ENCODE measurements around the gene CACNA2D3. TPM values are rescaled to one million over a fixed set of nuclear protein-coding genes. Genes with fewer than 3 reads are reported as not detected.

The CACNA2D3 gene
- total and polyA plus RNA-seq, 12 donors: 0.51 to 43.5 (median 19.3) TPM

DNA sequence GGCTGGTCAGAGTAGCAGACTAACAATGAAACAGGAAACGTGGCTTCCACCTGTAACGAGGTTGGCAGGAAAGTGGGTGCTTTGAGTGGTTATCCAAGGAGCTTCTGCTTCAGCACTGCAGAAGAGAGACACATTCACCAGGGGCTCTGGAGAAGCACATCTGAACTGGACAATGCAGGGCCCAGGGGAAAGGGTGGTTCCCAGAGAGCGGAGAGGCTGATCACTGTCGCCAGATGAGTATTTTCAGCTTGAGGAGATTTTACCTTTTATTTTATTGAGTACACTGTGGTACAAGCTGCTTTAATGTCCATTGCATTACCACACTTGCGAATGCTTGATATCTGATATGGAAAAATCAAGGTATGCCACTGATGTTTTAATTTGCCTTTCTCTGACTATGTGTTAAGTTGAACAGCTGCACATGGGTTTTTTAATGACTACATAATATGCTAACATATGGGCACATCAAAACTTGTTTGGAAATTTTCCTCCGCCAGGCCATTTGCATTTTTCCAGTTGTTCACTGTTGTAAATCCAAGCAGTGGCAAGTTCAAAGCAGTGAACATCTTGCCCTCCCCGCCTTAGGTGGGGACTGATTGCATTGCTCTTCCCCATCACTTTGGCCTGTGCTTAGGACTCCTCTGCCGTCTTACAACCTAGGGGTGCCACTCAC lies 753.4 kb downstream of the CACNA2D3 start:
- WGBS, 2 donors: 78 to 85% methylated on average over 8 of the region's 8 CpGs
- TF ChIP-seq, protein P1, sequence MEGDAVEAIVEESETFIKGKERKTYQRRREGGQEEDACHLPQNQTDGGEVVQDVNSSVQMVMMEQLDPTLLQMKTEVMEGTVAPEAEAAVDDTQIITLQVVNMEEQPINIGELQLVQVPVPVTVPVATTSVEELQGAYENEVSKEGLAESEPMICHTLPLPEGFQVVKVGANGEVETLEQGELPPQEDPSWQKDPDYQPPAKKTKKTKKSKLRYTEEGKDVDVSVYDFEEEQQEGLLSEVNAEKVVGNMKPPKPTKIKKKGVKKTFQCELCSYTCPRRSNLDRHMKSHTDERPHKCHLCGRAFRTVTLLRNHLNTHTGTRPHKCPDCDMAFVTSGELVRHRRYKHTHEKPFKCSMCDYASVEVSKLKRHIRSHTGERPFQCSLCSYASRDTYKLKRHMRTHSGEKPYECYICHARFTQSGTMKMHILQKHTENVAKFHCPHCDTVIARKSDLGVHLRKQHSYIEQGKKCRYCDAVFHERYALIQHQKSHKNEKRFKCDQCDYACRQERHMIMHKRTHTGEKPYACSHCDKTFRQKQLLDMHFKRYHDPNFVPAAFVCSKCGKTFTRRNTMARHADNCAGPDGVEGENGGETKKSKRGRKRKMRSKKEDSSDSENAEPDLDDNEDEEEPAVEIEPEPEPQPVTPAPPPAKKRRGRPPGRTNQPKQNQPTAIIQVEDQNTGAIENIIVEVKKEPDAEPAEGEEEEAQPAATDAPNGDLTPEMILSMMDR (IDR thresholded peaks at IDR 0.05): no peak
- DNase-seq: no peak
- Histone ChIP-seq H3K4me1 (no peaks in the 10 kb centered on the region), H3K27ac (no peak overlapping the region), H3K9me3 (peaks cover 0 to 2% (median 0%) of the 10 kb centered on the region in 11 donors), H3K4me3 (no peak overlapping the region), H3K27me3 (peaks cover 0 to 9% (median 0%) of the 10 kb centered on the region in 7 donors), H3K36me3 (no peaks in the 10 kb centered on the region)
- intact Hi-C loops (cut with DNase I): loop anchor here in 2 of 10 donors (1.0 to 10.0 kb wide), 2 partner anchors 21 to 289 kb away; no protein-coding TSS in a partner anchor
- no peak for ATAC-seq

DNA sequence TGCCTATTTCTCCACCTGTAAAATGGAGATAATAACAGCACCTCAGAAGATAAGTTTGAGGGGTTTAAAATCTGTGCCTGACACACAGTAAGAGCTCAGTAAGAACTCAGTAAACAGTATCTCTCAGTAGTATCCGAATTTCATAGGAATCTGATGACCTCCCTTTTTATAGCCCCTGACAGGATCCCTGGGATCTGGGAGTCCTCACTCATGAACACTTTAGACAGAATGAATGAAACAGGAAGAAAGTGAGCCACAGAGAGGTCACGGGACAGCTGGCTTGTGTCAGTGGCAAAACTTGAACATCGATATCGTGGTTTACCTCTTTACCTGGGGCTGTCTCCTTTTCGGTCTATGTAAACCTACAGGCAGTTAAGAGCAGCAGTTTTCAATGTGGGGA lies 754.3 kb downstream of the CACNA2D3 start:
- ATAC-seq (no peak), DNase-seq (no peak)
- Histone ChIP-seq H3K27me3 (peaks cover 0 to 9% (median 0%) of the 10 kb centered on the region in 7 donors), H3K36me3 (no peaks in the 10 kb centered on the region), H3K4me1 (peaks cover 0 to 2% (median 0%) of the 10 kb centered on the region in 9 donors), H3K4me3 (no peak overlapping the region), H3K27ac (no peak overlapping the region), H3K9me3 (peaks cover 0 to 2% (median 0%) of the 10 kb centered on the region in 11 donors)
- intact Hi-C loops (cut with DNase I): loop anchor here in 2 of 10 donors (1.0 to 10.0 kb wide), 2 partner anchors 22 to 288 kb away; no protein-coding TSS in a partner anchor
- whole genome bisulfite sequencing, 2 donors: 75 to 80% methylated on average over 5 of the region's 5 CpGs
- TF ChIP-seq, protein P1 (IDR thresholded peaks at IDR 0.05): no peak

DNA sequence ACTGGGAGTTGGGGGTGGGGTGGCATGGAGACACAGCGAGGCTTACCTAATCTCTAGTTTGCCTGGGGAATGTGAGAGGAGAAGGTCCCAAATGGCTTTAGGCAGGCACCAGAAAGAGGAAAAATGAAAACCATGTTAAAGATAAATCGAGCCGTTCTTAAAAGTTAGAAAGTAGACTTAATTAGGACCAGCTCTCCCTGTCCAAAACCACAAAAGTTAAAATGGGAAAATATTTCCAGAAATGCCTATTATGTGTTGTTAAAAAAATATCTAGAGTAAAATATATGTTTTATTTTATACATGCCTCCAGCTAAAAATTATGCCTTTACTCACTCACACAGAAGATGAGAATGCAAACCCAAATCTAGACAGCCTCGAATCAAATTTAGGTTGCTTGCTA lies 755.4 kb downstream of the CACNA2D3 start:
- TF ChIP-seq, protein P1 (IDR thresholded peaks at IDR 0.05): no peak
- Histone ChIP-seq H3K36me3 (no peaks in the 10 kb centered on the region), H3K27me3 (peaks cover 0 to 9% (median 0%) of the 10 kb centered on the region in 7 donors), H3K9me3 (peaks cover 0 to 2% (median 0%) of the 10 kb centered on the region in 11 donors), H3K4me1 (peaks cover 0 to 9% (median 0%) of the 10 kb centered on the region in 9 donors), H3K27ac (no peak overlapping the region), H3K4me3 (no peak overlapping the region)
- intact Hi-C loops (cut with DNase I): loop anchor here in 1 of 10 donors (10.0 kb wide), 1 partner anchor 287 kb away; no protein-coding TSS in a partner anchor
- DNase-seq (no peak), ATAC-seq (no peak)
- 75 to 77% methylated on average over 4 of the region's 4 CpGs for WGBS, 2 donors

DNA sequence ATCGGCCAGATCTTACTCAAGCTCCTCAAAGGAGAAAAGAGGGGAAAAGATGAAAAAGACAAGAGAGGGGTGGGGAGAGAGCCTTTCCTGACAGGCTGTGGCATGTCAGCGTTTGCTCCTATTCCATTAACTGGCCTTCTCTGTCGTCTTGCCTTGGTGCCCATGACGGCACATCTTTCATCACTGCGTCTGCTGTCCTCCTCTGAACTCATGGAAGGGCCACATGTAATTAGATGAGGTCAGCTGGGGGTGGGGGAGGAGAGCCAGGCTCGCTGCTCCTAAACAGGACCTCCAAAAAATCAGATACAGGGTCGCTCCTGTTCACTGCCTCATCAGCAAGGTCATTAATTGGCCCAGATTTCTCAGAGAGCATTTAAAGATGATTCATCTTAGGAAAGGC lies 755.8 kb downstream of the CACNA2D3 start:
- ATAC-seq (no peak), DNase-seq (no peak)
- TF ChIP-seq, protein P1 (IDR thresholded peaks at IDR 0.05): no peak
- H3K36me3 ChIP-seq: no peaks in the 10 kb centered on the region
- H3K27me3 ChIP-seq: peaks cover 0 to 9% (median 0%) of the 10 kb centered on the region in 7 donors
- peaks cover 0 to 12% (median 0%) of the 10 kb centered on the region in 9 donors for H3K4me1 ChIP-seq
- WGBS, 2 donors: 53 to 69% methylated on average over 7 of the region's 7 CpGs
- H3K4me3 ChIP-seq: no peak overlapping the region
- no peak overlapping the region for H3K27ac ChIP-seq
- intact Hi-C loops (cut with DNase I): loop anchor here in 1 of 10 donors (10.0 kb wide), 1 partner anchor 287 kb away; no protein-coding TSS in a partner anchor
- H3K9me3 ChIP-seq: peaks cover 0 to 2% (median 0%) of the 10 kb centered on the region in 11 donors
